Adrenal gland (tissue), 5 donors: ENCODE results near the gene DDX5.

Source experiments
- POLR2A ChIP-seq, 2 donors: fragments of 450-650 bp; IDR thresholded peaks; one replicate each; pipeline ENCODE4 v1.6.1; 2017; ENCODE audit warnings: antibody characterized with exemption in 2 of 2, mild to moderate bottlenecking in 2 of 2, moderate library complexity in 1 of 2
- TF ChIP-seq, protein P1 (sequence below), 6 experiments: fragments of 450-650 bp in 4 of 6; fragments of 200-600 bp in 2 of 6; sonication (generic) in 1 of 6; IDR thresholded peaks; 1 replicate in 5 of 6; 2 replicates in 1 of 6; pipeline versions ENCODE4 v1.5.1 to v1.8.0; 2016 to 2021; ENCODE audit warnings: antibody characterized with exemption in 6 of 6, mild to moderate bottlenecking in 2 of 6, moderate library complexity in 1 of 6
- donor health status: DM: no; HTN: no; CAD: no.

DNA sequence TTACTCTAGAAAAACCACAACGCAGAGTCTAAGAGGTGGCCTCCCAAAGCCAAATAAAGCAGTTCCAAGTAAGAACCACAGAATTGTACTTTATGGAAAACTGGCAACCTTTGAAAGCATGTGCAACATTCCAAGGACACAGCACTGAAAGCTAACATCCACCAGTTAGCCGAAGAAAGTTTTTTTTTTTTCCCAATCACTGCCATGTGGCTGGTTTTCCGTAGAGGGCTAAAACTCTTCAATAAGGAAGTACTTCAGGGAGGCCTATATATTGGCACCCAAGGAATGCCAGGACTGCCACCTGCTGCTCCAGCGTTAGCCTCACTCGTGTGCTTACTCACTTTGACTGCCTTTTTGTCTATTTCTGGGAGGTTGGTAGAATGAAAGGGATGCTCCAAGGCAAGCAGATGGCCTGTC, 25.9 kb upstream of the DDX5 start:
- TF ChIP-seq POLR2A (IDR thresholded peaks at IDR 0.05): peak in 1 of 2 donors; percentile 16
- TF ChIP-seq, protein P1, sequence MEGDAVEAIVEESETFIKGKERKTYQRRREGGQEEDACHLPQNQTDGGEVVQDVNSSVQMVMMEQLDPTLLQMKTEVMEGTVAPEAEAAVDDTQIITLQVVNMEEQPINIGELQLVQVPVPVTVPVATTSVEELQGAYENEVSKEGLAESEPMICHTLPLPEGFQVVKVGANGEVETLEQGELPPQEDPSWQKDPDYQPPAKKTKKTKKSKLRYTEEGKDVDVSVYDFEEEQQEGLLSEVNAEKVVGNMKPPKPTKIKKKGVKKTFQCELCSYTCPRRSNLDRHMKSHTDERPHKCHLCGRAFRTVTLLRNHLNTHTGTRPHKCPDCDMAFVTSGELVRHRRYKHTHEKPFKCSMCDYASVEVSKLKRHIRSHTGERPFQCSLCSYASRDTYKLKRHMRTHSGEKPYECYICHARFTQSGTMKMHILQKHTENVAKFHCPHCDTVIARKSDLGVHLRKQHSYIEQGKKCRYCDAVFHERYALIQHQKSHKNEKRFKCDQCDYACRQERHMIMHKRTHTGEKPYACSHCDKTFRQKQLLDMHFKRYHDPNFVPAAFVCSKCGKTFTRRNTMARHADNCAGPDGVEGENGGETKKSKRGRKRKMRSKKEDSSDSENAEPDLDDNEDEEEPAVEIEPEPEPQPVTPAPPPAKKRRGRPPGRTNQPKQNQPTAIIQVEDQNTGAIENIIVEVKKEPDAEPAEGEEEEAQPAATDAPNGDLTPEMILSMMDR (IDR thresholded peaks at IDR 0.05): no peak
